OCI-LY1 (cell line): ENCODE measurements around the gene TMBIM6.

Experiments used
- CTCF ChIP-seq: fragments of 200-600 bp; sonication (generic), shearing (Covaris generic); IDR thresholded peaks from 2 replicates; pipeline ENCODE4 v1.5.1; 2017; ENCODE audit warnings: mild to moderate bottlenecking, antibody characterized with exemption, low read length, moderate library complexity, mixed read lengths
- EZH2 ChIP-seq: fragments of 200-600 bp; sonication (generic), shearing (Covaris generic); IDR thresholded peaks from 2 replicates; pipeline ENCODE4 v1.8.0; 2017; ENCODE audit warnings: borderline replicate concordance, mixed run types, mild to moderate bottlenecking, antibody characterized with exemption, low read length, moderate library complexity, mixed read lengths

- TF ChIP-seq CTCF, result no peak
- TF ChIP-seq EZH2, result no peak
These were observed 68.6 kb downstream of the TMBIM6 start for GRCh38 chr12:49809906-49810389.
